ENCODE data around the gene ZNF335. TPM values are rescaled to one million over a fixed set of nuclear protein-coding genes. Genes with fewer than 3 reads are reported as not detected.
A peak's percentile ranks its signal among the peaks of the same experiment; 100 is the strongest.

The ZNF335 gene
- total and polyA plus RNA-seq, 2 donors (not counting 3 experiments of a cell fraction or from before 2014, with no cell fraction given), result 17.3 to 22.8 TPM

- intact Hi-C loops (cut with micrococcal nuclease), result no loop called here
- H4K20me1 ChIP-seq (replicated peaks; ENCODE audit: control insufficient read depth, extremely low read depth, insufficient read depth, low read length), result no peaks in the 10 kb centered on the region
- no peak overlapping the region for H3K4me2 ChIP-seq (ENCODE audit: insufficient read depth, low read length)
- H2AFZ ChIP-seq (ENCODE audit: low read depth, low read length), result peak overlapping the region; percentile 28
- BruUV-seq (replicated peaks), result no TSS peak
- TF ChIP-seq POLR2AphosphoS5 (IDR thresholded peaks at IDR 0.05; ENCODE audit: insufficient read depth, low read depth, low read length) (no peak), FOS (IDR thresholded peaks at IDR 0.05; ENCODE audit: borderline replicate concordance, insufficient read depth, low read length) (no peak), JUN (IDR thresholded peaks at IDR 0.05; ENCODE audit: borderline replicate concordance, insufficient read depth, insufficient read length, low read depth) (no peak), EZH2 (IDR thresholded peaks at IDR 0.05; ENCODE audit: borderline replicate concordance, low read depth, low read length, severe bottlenecking) (no peak), MYC (IDR thresholded peaks at IDR 0.05; ENCODE audit: low read depth, low read length) (no peak), MAX (IDR thresholded peaks at IDR 0.05; ENCODE audit: insufficient read depth, insufficient read length) (no peak), CTCF (IDR thresholded peaks at IDR 0.05; ENCODE audit: extremely low read depth in 1 of 2, insufficient read depth in 1 of 2, low read depth in 1 of 2, low read length in 2 of 2) (no peak), GATA2 (IDR thresholded peaks at IDR 0.05; ENCODE audit: insufficient read depth, insufficient read length, low read depth, low read length) (no peak), POLR2A (IDR thresholded peaks at IDR 0.05; ENCODE audit: low read depth, low read length) (no peak)
- no peaks in the 10 kb centered on the region for H3K9me1 ChIP-seq (replicated peaks; ENCODE audit: control insufficient read depth, extremely low read depth, insufficient read depth, low read length)
- no peaks in the 10 kb centered on the region for H3K79me2 ChIP-seq (ENCODE audit: control insufficient read depth, insufficient read depth, low read length)
- CTCF ChIA-PET, result interaction anchor here (0.8 to 2.8 kb wide), 7 partner anchors 10 to 97 kb away, joined by 3 to 19 read pairs (median 3); partner anchors contain the start of genes PCIF1 and ZSWIM1
- dilution Hi-C loops (cut with MboI; ENCODE audit: extremely low pct_ligation_motif_present, low sequenced_read_pairs), result no loop called here
- H3K9me3 ChIP-seq (replicated peaks; ENCODE audit: control insufficient read depth, insufficient read depth, low read length), result no peaks in the 10 kb centered on the region
- H3K4me1 ChIP-seq (ENCODE audit: control insufficient read depth, extremely low read depth, insufficient read depth, low read length), result peaks cover 25% of the 10 kb centered on the region
- DNase-seq (ENCODE audit: low read depth, low spot score) (no peak), FAIRE-seq (no peak)
- H3K27ac ChIP-seq (ENCODE audit: insufficient read depth, low read depth, low read length), result peak overlapping the region; percentile 16
- no peak overlapping the region for H3K9ac ChIP-seq (replicated peaks; ENCODE audit: extremely low read depth, insufficient read depth, low read length)
- POLR2A ChIA-PET, result interaction anchor here (0.6 to 2.5 kb wide), 2 partner anchors 14 to 1192 kb away, joined by 8 to 20 read pairs; partner anchors contain the start of gene PCIF1
- no peaks in the 10 kb centered on the region for H3K27me3 ChIP-seq (ENCODE audit: control insufficient read depth in 2 of 2, insufficient read depth in 2 of 2, low read length in 2 of 2)
- no peaks in the 10 kb centered on the region for H3K36me3 ChIP-seq (ENCODE audit: control insufficient read depth in 2 of 2, extremely low read depth in 1 of 2, insufficient read depth in 2 of 2, low read length in 2 of 2)
- no peak overlapping the region for H3K4me3 ChIP-seq (replicated peaks in 1 of 3; ENCODE audit: insufficient read depth in 1 of 3, low read depth in 1 of 3, low read length in 3 of 3)
Measured at GRCh38 chr20:45920462-45921336, 51.3 kb downstream of the ZNF335 start.
